PC-3 (cell line): ENCODE data around the gene KCNK4. TPM values are rescaled to one million over a fixed set of nuclear protein-coding genes. Genes with fewer than 3 reads are reported as not detected.

Experiments
- ATAC-seq: fragments of 200-7000 bp; cut with Tn5 transposase; 2 replicates; pipeline ENCODE4 v1.9.1; 2020; ENCODE audit warnings: mild to moderate bottlenecking, moderate library complexity
- BruUV-seq: library from RNA; stranded (reverse); fragments of 400-500 nt; replicated peaks from 2 replicates; lab custom pipeline; 2021; lab: Mats Ljungman, UMichigan
- CTCF ChIA-PET: fragments of 300-600 bp; sonication (Branson Sonifier 250); formaldehyde crosslinking; loops from one replicate; lab custom pipeline; 2022; ENCODE audit warnings: antibody characterized with exemption; lab: Charles Lee
- POLR2A ChIA-PET: fragments of 300-600 bp; sonication (Branson Sonifier 250); formaldehyde crosslinking; loops from one replicate; lab custom pipeline; 2022; ENCODE audit warnings: antibody characterized with exemption; ENCODE audit not compliant: unreplicated experiment; lab: Charles Lee
- DNase-seq: peaks from one replicate; pipeline ENCODE4 v3.0.0-alpha.2; 2015
- H2AFZ ChIP-seq: fragments of 300-600 bp; sonication (generic); 2 replicates; pipeline ENCODE4 v1.6.0; 2016; ENCODE audit warnings: antibody characterized with exemption, low read length
- H3F3A ChIP-seq: fragments of 300-600 bp; sonication (generic); one replicate; pipeline ENCODE4 v1.6.0; 2017; ENCODE audit warnings: antibody characterized with exemption, low read length, control low read depth, mild to moderate bottlenecking; ENCODE audit not compliant: unreplicated experiment
- H3K27ac ChIP-seq: fragments of 300-600 bp; sonication (generic); 2 replicates; pipeline ENCODE4 v1.5.1; 2016; ENCODE audit warnings: mild to moderate bottlenecking, low read length
- H3K27me3 ChIP-seq: fragments of 300-600 bp; sonication (generic); 2 replicates; pipeline ENCODE4 v1.6.1; 2016; ENCODE audit warnings: low read length, mixed read lengths
- H3K36me3 ChIP-seq: fragments of 300-600 bp; sonication (generic); 2 replicates; pipeline ENCODE4 v1.6.1; 2016; ENCODE audit warnings: low read depth, mixed run types, low read length, mixed read lengths
- H3K4me1 ChIP-seq: fragments of 300-600 bp; sonication (generic); 2 replicates; pipeline ENCODE4 v1.5.1; 2016; ENCODE audit warnings: low read length; ENCODE audit not compliant: insufficient read depth
- H3K4me2 ChIP-seq: fragments of 300-600 bp; sonication (generic); 2 replicates; pipeline ENCODE4 v1.6.0; 2016; ENCODE audit warnings: low read length
- H3K4me3 ChIP-seq: fragments of 300-600 bp; sonication (generic); 2 replicates; pipeline ENCODE4 v1.5.1; 2016; ENCODE audit warnings: mild to moderate bottlenecking, low read length, mixed read lengths
- H3K79me2 ChIP-seq: fragments of 300-600 bp; sonication (generic); 2 replicates; pipeline ENCODE4 v1.6.1; 2017; ENCODE audit warnings: low read length, mixed read lengths
- H3K9ac ChIP-seq: fragments of 300-600 bp; sonication (generic); 2 replicates; pipeline ENCODE4 v1.6.0; 2016; ENCODE audit warnings: mild to moderate bottlenecking, low read length
- H3K9me2 ChIP-seq: fragments of 300-600 bp; sonication (generic); replicated peaks from 2 replicates; pipeline ENCODE4 v1.6.1; 2016; ENCODE audit warnings: mixed run types, low read length, mixed read lengths
- H3K9me3 ChIP-seq: fragments of 300-600 bp; sonication (generic); 2 replicates; pipeline ENCODE4 v1.6.1; 2016; ENCODE audit warnings: low read length, mixed read lengths
- H4K20me1 ChIP-seq: fragments of 300-600 bp; sonication (generic); 2 replicates; pipeline ENCODE4 v1.6.1; 2016; ENCODE audit warnings: low read length, mixed read lengths
- EZH2 ChIP-seq: fragments of 300-600 bp; sonication (generic); IDR thresholded peaks from one replicate; pipeline ENCODE4 v1.6.1; 2017; ENCODE audit warnings: antibody characterized with exemption, mild to moderate bottlenecking, low read length; ENCODE audit not compliant: unreplicated experiment
- EZH2phosphoT487 ChIP-seq: fragments of 300-600 bp; sonication (generic); IDR thresholded peaks from 2 replicates; pipeline ENCODE4 v1.6.1; 2018; ENCODE audit warnings: mild to moderate bottlenecking, antibody characterized with exemption, low read length, borderline replicate concordance
- intact Hi-C: fragments of 100-400 bp; cut with micrococcal nuclease; formaldehyde crosslinking; loops from 2 replicates; pipeline ENCODE4 v1.9.0; 2023
- total RNA-seq: library from RNA; depleted of rRNA; stranded (reverse); fragments of >200 nt; gene quantifications from 2 replicates; pipeline ENCODE4 v1.2.3, GENCODE V29; 2014
- TF ChIP-seq, protein P1 (sequence below): fragments of 300-600 bp; sonication (generic); conservative IDR thresholded peaks from 2 replicates; pipeline ENCODE4 v1.5.1; 2017; ENCODE audit warnings: antibody characterized with exemption, low read depth, mild to moderate bottlenecking, low read length

Gene KCNK4
- total RNA-seq, 1 experiment from 2014 or later, result 1.2 TPM

DNA sequence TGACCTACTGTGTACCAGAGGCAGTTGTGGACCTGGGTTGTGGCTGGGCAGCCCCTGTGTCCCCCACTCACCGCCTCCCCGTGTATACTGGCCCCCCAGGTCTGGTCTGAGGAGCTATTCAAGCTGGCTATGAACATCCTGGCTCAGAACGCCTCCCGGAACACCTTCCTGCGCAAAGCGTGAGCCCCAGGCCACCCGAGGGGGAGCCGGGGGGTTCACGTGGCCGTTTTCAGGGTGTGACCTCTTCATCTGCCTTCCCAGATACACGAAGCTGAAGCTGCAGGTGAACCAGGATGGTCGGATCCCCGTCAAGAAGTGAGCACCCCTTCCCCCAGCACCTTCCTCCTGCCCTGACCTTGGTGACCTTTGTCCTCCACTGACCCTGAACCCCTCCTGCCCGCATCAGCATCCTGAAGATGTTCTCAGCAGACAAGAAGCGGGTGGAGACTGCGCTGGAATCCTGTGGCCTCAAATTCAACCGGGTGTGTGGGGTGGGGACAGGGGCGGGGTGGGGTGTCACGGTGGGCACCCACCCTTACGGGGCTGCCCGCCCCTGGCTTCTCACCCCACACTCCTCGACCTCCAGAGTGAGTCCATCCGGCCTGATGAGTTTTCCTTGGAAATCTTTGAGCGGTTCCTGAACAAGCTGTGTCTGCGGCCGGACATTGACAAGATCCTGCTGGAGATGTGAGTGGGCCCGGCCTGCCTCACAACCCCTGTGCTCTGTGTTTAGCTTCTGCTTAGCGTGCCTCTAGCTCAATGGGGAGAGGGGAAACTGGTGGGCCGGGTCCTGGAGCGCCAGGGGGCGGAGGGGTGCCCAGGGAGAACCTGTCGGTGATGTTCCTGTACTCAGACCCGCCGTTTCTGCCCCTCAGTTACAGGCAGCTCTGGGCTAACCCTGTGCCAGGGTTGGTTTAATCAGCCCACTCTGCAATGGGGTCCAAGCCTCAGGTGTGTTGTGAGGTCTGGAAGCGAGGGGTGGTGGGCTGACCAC is 35.7 kb upstream of the KCNK4 start:
- Histone ChIP-seq H3K36me3 (peaks cover 32% of the 10 kb centered on the region), H3F3A (no peaks in the 10 kb centered on the region), H3K27me3 (no peaks in the 10 kb centered on the region), H2AFZ (no peak overlapping the region), H3K4me2 (no peak overlapping the region), H4K20me1 (peaks cover 3% of the 10 kb centered on the region; the same call in 1 of the 2 replicates), H3K9me3 (no peaks in the 10 kb centered on the region), H3K79me2 (peaks cover 25% of the 10 kb centered on the region), H3K27ac (no peak overlapping the region), H3K9ac (no peak overlapping the region), H3K9me2 (no peaks in the 10 kb centered on the region), H3K4me3 (no peak overlapping the region), H3K4me1 (peaks cover 25% of the 10 kb centered on the region)
- intact Hi-C loops, result no loop called here
- no TSS peak for BruUV-seq
- POLR2A ChIA-PET, result no interaction called here
- ATAC-seq (no peak), DNase-seq (no peak)
- CTCF ChIA-PET, result no interaction called here
- no peak for TF ChIP-seq EZH2
- no peak for TF ChIP-seq EZH2phosphoT487
- TF ChIP-seq, protein P1, sequence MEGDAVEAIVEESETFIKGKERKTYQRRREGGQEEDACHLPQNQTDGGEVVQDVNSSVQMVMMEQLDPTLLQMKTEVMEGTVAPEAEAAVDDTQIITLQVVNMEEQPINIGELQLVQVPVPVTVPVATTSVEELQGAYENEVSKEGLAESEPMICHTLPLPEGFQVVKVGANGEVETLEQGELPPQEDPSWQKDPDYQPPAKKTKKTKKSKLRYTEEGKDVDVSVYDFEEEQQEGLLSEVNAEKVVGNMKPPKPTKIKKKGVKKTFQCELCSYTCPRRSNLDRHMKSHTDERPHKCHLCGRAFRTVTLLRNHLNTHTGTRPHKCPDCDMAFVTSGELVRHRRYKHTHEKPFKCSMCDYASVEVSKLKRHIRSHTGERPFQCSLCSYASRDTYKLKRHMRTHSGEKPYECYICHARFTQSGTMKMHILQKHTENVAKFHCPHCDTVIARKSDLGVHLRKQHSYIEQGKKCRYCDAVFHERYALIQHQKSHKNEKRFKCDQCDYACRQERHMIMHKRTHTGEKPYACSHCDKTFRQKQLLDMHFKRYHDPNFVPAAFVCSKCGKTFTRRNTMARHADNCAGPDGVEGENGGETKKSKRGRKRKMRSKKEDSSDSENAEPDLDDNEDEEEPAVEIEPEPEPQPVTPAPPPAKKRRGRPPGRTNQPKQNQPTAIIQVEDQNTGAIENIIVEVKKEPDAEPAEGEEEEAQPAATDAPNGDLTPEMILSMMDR, result no peak

DNA sequence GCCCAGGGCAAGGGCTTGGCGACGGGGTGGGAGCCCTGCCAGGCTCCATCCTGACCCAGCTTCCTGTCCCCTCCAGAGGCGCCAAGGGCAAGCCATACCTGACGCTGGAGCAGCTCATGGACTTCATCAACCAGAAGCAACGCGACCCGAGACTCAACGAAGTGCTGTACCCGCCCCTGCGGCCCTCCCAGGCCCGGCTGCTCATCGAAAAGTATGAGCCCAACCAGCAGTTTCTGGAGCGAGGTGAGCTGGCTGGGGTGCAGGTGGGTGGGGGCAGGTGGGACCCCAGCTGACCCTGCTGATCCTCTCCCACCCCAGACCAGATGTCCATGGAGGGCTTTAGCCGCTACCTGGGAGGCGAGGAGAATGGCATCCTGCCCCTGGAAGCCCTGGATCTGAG is 34.8 kb upstream of the KCNK4 start:
- no peak overlapping the region for H2AFZ ChIP-seq
- CTCF ChIA-PET, result no interaction called here
- ATAC-seq (no peak), DNase-seq (no peak)
- H3K4me2 ChIP-seq, result no peak overlapping the region
- no peak overlapping the region for H3K27ac ChIP-seq
- H3K36me3 ChIP-seq, result peaks cover 38% of the 10 kb centered on the region
- peaks cover 19% of the 10 kb centered on the region for H3K4me1 ChIP-seq
- H3K9ac ChIP-seq, result no peak overlapping the region
- H3K27me3 ChIP-seq, result no peaks in the 10 kb centered on the region
- POLR2A ChIA-PET, result no interaction called here
- no peak overlapping the region for H3K4me3 ChIP-seq
- no TSS peak for BruUV-seq
- H3F3A ChIP-seq, result no peaks in the 10 kb centered on the region
- intact Hi-C loops, result no loop called here
- no peaks in the 10 kb centered on the region for H3K9me2 ChIP-seq
- TF ChIP-seq EZH2, result no peak
- no peak for TF ChIP-seq EZH2phosphoT487
- TF ChIP-seq, protein P1, result no peak
- peaks cover 3% of the 10 kb centered on the region; the same call in 1 of the 2 replicates for H4K20me1 ChIP-seq
- no peaks in the 10 kb centered on the region for H3K9me3 ChIP-seq
- H3K79me2 ChIP-seq, result peaks cover 25% of the 10 kb centered on the region

DNA sequence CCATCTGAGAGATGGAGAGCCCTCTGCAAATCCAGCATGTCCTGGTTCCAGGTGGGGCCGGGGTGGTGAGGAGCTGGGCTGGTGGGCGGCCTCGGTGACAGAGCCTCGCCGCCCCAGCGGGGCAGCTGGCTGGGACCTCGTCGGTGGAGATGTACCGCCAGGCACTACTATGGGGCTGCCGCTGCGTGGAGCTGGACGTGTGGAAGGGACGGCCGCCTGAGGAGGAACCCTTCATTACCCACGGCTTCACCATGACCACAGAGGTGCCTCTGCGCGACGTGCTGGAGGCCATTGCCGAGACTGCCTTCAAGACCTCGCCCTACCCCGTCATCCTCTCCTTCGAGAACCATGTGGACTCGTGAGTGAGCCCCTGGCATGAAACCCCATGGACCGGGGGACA is 32.7 kb upstream of the KCNK4 start:
- H3K36me3 ChIP-seq, result peaks cover 51% of the 10 kb centered on the region
- H3K4me2 ChIP-seq, result no peak overlapping the region
- ChIA-PET CTCF (no interaction called here), POLR2A (no interaction called here)
- H3K27me3 ChIP-seq, result no peaks in the 10 kb centered on the region
- no peak overlapping the region for H3K4me3 ChIP-seq
- H4K20me1 ChIP-seq, result peaks cover 3% of the 10 kb centered on the region; the same call in 1 of the 2 replicates
- H3K4me1 ChIP-seq, result peaks cover 9% of the 10 kb centered on the region
- BruUV-seq, result no TSS peak
- H3K79me2 ChIP-seq, result peaks cover 6% of the 10 kb centered on the region
- no peaks in the 10 kb centered on the region for H3F3A ChIP-seq
- DNase-seq, result no peak
- intact Hi-C loops, result no loop called here
- no peak for ATAC-seq
- no peak overlapping the region for H3K9ac ChIP-seq
- H3K9me3 ChIP-seq, result no peaks in the 10 kb centered on the region
- no peaks in the 10 kb centered on the region for H3K9me2 ChIP-seq
- H2AFZ ChIP-seq, result no peak overlapping the region
- TF ChIP-seq EZH2 (no peak), EZH2phosphoT487 (no peak)
- TF ChIP-seq, protein P1, result no peak
- H3K27ac ChIP-seq, result no peak overlapping the region
